AG04450 (cell line): ENCODE data around the gene CCDC47. TPM values are rescaled to one million over a fixed set of nuclear protein-coding genes. Genes with fewer than 3 reads are reported as not detected.

ENCODE experiments used
- CTCF ChIA-PET: fragments of 300-600, 350-600 bp; formaldehyde crosslinking; extraction: SDS; loops from one replicate; lab custom pipeline; 2022; ENCODE audit warnings: antibody characterized with exemption, inconsistent platforms; lab: Charles Lee
- POLR2A ChIA-PET: fragments of 350-600 bp; formaldehyde crosslinking; extraction: SDS; loops from one replicate; lab custom pipeline; 2021; ENCODE audit warnings: antibody characterized with exemption, inconsistent platforms; lab: Yijun Ruan, JAX
- DNase-seq: peaks from one replicate; pipeline ENCODE4 v3.0.0-alpha.2; 2011; ENCODE audit warnings: low read depth, low spot score
- H3K27ac ChIP-seq: one replicate; pipeline ENCODE4 v1.5.1; 2012; ENCODE audit warnings: low read depth, low read length, control low read depth
- H3K27me3 ChIP-seq: one replicate; pipeline ENCODE4 v1.6.0; 2012; ENCODE audit warnings: low read length; ENCODE audit not compliant: control insufficient read depth, insufficient read depth
- H3K4me3 ChIP-seq: 2 replicates; pipeline ENCODE4 v1.5.1; 2011; ENCODE audit warnings: mild to moderate bottlenecking, low read depth, low read length, control low read depth
- H3K9me3 ChIP-seq: 2 replicates; pipeline ENCODE4 v1.5.1; 2012; ENCODE audit warnings: low read length; ENCODE audit not compliant: control insufficient read depth, insufficient read depth
- CTCF ChIP-seq: IDR thresholded peaks from 2 replicates; pipeline ENCODE4 v1.5.1; 2011; ENCODE audit warnings: low read depth, low read length, control low read depth, inconsistent platforms
- polyA plus RNA-seq: library from polyadenylated mRNA; depleted of rRNA; stranded (reverse); fragments of >200 nt; gene quantifications from 2 replicates; pipeline ENCODE4 v1.2.3, GENCODE V29; 2011

CCDC47 gene
- polyA plus RNA-seq, 1 experiment = 68.9 TPM

DNA sequence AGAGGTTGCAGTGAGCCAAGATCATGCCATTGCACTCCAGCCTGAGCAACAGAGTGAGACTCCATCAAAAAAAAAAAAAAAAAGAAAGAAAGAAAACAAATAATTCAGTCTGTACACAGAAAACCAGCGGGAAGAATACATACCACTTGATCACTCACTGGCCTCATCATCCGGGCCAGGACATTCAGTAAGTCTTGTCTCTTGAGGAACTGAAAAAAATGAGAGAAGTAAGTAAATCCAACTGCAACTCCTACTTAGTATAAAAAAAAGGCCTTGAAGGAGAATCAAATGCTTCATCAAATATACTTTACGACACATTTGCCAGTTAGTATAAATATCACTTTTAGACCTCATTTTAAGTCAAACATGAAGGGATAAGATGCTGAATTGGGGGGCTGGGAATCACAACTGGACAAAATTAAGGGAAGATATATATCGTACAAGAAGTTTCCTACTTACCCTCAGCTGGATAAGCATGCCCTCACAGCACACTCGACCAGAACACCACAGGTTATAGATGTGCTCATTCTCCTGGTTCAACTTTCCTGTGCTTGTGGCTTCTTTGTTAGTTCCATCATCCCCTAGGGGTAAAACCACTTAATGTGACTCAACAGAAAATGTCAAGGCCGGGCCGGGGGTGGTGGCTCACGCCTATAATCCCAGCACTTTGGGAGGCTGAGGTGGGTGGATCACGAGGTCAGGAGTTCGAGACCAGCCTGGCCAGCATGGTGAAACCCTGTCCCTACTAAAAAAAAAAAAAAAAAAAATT, 12.4 kb downstream of the CCDC47 start:
- no peak overlapping the region for H3K4me3 ChIP-seq
- H3K27ac ChIP-seq = no peak overlapping the region
- CTCF ChIA-PET = no interaction called here
- no peak for DNase-seq
- H3K27me3 ChIP-seq = no peaks in the 10 kb centered on the region
- no peak for TF ChIP-seq CTCF
- H3K9me3 ChIP-seq = no peaks in the 10 kb centered on the region
- POLR2A ChIA-PET = interaction anchor here (0.7 kb wide), 1 partner anchor 300 kb away, joined by 4 read pairs; no protein-coding TSS in a partner anchor

DNA sequence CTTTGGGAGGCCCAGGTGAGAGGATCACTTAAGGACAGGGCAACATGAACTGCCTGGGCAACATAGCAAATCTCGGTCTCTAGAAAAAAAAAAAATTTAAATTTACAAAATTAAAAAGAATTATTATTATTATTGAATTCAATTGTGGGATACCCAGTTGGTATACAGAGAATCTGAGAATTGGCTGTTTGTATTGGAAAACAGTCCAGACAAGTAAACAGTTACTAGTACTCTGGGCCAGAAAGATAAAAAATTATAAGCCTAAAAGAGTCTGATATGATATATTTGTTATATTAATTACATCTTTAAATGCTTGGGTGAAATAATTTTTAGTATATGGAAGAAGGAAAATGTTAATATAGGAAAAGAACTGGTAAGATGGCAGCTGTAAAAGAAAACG, 15.0 kb downstream of the CCDC47 start:
- H3K27me3 ChIP-seq = no peaks in the 10 kb centered on the region
- no peak for DNase-seq
- no peak overlapping the region for H3K4me3 ChIP-seq
- no peaks in the 10 kb centered on the region for H3K9me3 ChIP-seq
- ChIA-PET POLR2A (no interaction called here), CTCF (no interaction called here)
- no peak for TF ChIP-seq CTCF
- no peak overlapping the region for H3K27ac ChIP-seq

DNA sequence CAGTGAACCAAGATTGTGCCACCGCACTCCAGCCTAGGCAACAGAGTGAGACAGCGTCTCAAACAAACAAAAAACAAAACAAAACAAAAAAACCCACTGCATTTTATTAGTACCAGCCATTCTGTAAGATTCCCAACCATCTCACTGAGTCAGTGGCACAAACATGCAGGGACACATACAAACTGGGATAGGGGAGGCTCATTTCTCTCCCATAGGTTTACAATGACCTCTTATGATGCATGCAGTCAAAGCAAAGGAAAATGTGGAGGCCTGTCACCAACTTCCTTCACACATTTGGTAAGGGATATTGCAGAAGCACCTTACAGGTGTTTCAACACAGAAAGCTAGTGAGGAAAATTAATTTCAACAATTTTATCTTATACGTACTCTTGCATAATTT, 19.4 kb downstream of the CCDC47 start:
- ChIA-PET POLR2A (no interaction called here), CTCF (no interaction called here)
- TF ChIP-seq CTCF = no peak
- Histone ChIP-seq H3K27me3 (no peaks in the 10 kb centered on the region), H3K27ac (no peak overlapping the region), H3K9me3 (no peaks in the 10 kb centered on the region), H3K4me3 (no peak overlapping the region)
- DNase-seq = no peak

GRCh38 chr17:63753215-63753614, 20.2 kb downstream of the CCDC47 start:
- POLR2A ChIA-PET = interaction anchor here (0.5 kb wide), 1 partner anchor 21 kb away, joined by 5 read pairs; the partner anchor contains the start of gene DDX42
- no peak for DNase-seq
- no peak overlapping the region for H3K27ac ChIP-seq
- CTCF ChIA-PET = no interaction called here
- no peak overlapping the region for H3K4me3 ChIP-seq
- no peaks in the 10 kb centered on the region for H3K9me3 ChIP-seq
- no peaks in the 10 kb centered on the region for H3K27me3 ChIP-seq
- no peak for TF ChIP-seq CTCF

DNA sequence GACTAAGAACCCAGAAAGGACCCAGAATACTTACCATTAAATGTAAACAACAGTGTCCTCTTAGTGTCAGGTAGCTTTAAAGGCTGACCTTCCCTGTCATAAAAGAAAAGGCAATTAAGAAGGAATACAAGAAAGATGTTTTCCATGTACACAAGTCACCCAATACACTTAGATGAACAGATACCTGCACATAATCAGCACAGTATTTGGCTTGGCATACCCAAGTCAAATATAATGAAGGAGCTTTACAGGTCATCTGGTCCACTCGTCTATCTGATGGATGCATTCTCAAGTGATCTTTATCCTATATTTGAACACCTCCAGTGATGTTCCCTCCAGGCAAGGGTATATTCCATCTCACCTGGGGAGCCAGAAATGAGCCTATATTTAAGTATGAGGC, 20.7 kb downstream of the CCDC47 start:
- Histone ChIP-seq H3K27me3 (no peaks in the 10 kb centered on the region), H3K4me3 (no peak overlapping the region), H3K9me3 (no peaks in the 10 kb centered on the region), H3K27ac (no peak overlapping the region)
- ChIA-PET POLR2A (interaction anchor here (0.5 kb wide), 1 partner anchor 21 kb away, joined by 5 read pairs; the partner anchor contains the start of gene DDX42), CTCF (no interaction called here)
- TF ChIP-seq CTCF = no peak
- DNase-seq = no peak
